GM21390 (cell line): Measurements from ENCODE around the gene SH2B3.

Source experiments
- ATAC-seq: cut with Tn5 transposase; IDR thresholded peaks from one replicate; pipeline ENCODE4 v1.9.1; 2021; ENCODE audit not compliant: unreplicated experiment

SH2B3 gene

DNA sequence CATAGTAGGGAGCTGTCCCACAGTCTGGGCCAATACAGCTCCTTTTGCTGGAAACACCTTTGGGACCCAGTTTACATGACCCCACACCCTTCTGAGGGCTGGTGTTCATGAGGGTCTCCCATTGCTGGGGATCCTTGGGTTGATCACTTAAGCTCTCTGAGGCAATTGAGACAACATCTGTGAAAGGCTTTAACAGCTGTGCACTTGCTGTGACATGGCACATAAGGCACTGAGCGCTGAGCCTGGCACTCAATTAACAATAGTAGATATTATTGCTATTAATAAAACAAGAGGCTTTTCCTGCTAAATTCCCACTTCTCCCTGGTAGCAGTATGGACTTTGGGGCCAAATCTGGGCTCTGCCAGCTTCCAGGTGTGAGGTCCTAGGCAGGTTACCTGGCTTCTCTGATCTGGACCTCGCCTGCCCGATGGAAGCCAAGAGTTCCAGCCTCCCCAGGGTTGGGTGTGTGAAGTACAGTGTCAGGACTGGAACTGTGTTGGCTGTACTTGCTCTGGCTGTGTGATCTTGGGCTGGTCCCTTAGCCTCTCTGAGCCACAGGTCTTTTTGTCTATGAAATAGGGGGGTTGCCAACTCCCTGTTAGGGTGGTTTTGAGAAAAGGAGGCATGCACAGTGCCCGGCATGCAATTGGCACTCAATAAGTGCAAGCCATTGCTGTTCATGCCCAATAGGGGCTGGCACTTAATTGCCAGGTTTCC, 3.1 kb downstream of the SH2B3 start:
- ATAC-seq, result no peak

GRCh38 chr12:111409403-111409779, 3.7 kb downstream of the SH2B3 start:
- ATAC-seq, result no peak

GRCh38 chr12:111409780-111410430, 4.2 kb downstream of the SH2B3 start:
- no peak for ATAC-seq

DNA sequence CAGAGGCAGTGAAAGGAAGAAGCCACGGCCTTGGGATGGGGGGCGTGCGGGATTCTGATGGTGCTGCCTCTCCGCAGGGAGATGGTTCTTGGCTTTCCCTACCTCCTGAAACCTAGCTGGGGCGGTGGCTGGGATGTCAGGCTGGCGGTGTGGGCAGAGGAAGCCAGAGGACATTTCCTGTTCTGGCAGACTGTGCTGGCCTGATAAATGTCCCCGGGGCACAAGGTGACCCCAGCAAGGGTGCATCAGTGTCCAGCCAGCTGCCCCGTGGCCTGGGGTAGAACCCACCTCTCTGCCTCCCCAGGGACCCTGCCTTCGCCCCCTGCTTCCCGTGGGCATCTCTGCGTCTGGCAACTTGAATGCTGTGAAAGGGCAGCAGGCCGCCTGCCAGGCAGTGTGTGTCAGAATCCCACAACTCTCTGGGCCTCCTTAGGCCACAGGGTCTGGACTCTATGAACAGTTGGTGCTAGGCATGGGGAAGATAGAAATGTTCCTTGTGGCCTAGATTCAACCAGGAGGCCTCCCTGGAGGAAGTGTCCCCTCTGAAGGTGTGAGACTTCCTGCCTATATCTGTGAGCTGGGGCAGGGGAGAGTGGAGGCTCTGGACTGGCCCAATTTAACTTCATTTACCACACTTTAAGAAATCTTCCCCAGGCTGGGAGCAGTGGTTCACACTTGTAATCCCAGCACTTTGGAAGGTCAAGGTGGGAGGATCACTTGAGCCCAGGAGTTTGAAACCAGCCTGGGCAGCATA, 4.9 kb downstream of the SH2B3 start:
- no peak for ATAC-seq

GRCh38 chr12:111411185-111411764, 5.6 kb downstream of the SH2B3 start:
- ATAC-seq, result no peak

DNA sequence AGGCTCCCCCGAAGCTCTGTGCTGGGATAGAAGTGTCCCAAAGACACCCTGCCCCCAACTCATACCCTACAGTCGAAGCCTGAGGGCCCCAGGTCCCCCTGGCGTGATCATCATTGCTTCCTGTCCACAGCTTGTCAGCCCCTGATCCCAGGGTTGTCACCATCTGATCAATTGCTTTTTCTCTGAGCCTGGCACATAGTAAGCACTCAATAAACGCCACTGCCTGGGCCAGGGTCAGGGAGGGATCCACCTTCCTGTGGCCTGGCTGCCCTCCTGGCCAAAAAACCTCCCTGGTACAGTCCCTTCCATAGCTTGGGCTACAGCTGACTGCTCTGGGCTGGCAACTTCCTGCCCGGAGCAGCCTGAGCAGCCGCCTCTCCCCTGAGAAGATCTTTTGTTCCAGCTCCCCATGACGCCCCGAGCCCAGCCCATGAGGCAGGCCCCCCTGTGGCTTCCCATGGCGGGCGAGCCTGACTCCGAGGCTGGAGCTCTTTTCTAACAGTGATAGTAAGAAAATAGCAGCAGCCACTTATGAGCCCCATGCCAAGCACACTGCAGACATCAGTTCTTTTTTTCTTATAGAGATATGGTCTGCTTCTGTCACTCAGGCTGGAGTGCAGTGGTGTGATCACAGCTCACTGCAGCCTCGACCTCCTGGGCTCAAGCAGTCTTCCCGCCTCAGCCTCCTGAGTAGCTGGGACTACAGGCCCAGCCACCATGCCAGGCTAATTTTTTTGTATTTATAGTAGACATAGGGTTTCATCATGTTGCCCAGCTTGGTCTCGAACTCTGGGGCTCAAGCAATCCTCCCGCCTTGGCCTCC, 6.5 kb downstream of the SH2B3 start:
- no peak for ATAC-seq

GRCh38 chr12:111412830-111413441, 7.2 kb downstream of the SH2B3 start:
- no peak for ATAC-seq

DNA sequence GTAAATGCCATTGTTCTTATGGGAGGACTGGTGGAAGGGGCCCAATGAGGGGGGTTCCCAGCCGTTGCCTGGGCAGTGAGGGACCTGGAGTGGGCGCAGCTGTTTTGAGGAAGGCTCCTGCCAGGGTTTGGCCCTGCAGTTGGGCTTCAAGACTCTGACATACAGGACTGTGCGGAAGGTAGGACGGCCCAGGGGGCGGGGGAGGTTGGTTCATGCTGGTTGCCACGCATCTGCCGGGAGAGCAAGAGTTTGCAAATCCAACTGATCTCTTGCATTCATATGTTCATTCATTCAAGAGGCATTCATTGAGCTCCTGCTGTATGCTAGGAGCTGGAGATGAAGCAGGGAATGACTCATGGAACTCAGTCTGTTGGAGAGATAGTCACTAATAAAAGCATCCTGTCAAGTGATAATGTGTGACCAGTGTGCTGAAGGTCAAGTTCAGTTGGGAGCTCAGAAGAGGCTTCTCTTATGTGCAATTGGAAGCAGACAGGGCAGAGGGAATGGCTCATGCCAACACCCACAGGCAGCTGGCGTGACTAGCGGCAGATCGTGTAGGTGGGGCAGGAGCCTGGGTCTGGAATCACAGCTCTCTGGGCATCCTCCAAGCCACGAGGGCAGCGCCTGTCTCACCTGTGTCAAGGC, 7.8 kb downstream of the SH2B3 start:
- no peak for ATAC-seq

- ATAC-seq, result no peak
These were observed 9.1 kb downstream of the SH2B3 start for GRCh38 chr12:111414711-111415252.

DNA sequence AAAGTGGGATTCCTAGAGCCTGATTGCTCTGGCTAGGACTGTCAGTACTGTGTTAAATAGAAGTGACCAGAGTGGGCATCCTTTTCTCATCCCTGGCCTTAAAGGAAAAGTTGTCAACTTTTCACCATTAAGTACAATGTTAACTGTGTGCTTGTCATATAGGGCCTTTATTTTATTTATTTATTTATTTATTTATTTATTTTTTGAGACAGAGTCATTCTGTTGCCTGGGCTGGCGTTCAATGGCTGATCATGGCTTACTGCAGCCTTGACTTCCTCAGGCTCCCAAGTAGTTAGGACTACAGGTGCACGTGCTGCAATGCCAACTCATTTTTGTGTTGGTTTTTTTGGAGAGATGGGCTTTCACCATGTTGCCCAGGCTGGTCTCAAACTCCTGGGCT, 11.6 kb downstream of the SH2B3 start:
- ATAC-seq, result no peak

DNA sequence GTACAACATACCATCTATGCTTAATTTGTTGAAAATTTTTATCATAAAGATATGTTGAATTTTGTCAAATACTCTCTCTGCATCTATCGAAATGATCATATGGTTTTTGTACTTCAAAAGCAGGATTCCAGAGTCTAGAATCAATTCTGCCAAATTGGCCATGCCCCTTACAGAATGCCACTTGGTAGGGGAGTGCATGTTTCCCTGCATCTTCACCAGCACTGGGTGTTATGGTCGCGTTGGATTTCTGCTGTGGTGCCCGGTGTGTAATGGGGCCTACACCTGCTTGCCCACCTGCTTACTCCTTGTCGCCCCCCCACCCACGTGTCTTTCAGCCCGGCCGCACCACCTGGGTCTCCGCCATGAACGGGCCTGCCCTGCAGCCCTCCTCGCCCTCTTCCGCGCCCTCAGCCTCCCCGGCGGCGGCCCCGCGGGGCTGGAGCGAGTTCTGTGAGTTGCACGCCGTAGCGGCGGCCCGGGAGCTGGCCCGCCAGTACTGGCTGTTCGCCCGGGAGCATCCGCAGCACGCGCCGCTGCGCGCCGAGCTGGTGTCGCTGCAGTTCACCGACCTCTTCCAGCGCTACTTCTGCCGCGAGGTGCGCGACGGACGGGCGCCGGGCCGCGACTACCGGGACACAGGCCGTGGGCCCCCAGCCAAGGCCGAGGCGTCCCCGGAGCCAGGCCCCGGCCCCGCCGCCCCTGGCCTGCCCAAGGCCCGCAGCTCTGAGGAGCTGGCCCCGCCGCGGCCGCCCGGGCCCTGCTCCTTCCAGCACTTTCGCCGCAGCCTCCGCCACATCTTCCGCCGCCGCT, 12.3 kb downstream of the SH2B3 start:
- ATAC-seq, result no peak

DNA sequence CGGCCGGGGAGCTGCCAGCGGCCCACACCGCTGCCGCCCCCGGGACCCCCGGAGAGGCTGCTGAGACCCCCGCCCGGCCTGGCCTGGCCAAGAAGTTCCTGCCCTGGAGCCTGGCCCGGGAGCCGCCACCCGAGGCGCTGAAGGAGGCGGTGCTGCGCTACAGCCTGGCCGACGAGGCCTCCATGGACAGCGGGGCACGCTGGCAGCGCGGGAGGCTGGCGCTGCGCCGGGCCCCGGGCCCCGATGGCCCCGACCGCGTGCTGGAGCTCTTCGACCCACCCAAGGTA, 12.8 kb downstream of the SH2B3 start:
- ATAC-seq, result no peak

GRCh38 chr12:111419784-111420183, 14.1 kb downstream of the SH2B3 start:
- no peak for ATAC-seq

GRCh38 chr12:111420494-111420893, 14.8 kb downstream of the SH2B3 start:
- ATAC-seq, result no peak

DNA sequence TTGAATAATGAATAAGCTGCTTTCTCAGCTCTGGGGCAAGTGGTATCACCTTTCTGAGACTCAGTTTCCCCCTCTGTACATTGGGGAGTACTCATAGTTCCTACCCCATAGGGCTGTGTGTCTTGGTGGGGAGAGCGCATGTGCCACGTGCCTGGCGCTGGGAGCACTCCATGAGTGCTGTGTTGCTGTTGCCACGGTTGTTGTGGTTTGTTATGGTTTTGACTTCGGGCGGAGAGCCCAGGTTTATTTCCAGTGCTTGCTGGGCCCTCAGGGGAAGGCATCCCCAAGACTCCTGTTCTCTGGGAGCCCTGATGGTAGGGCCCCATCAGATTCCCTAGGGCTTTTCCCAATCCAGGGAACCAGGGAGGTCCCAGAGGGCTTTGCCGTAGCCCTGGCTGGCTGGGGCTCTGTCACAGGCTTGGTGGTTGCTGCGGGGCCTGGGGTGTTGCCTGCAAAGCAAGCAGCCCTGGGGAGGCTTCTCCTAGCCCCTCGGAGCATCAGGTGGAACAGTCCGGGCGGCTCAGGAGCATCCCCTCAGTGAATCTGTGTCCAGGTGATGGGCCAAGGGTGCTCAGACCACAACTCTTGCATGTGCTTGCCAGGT, 18.6 kb downstream of the SH2B3 start:
- no peak for ATAC-seq

- no peak for ATAC-seq
These were observed 19.1 kb downstream of the SH2B3 start for GRCh38 chr12:111424793-111425251.

GRCh38 chr12:111425655-111426054, 19.9 kb downstream of the SH2B3 start:
- no peak for ATAC-seq

- no peak for ATAC-seq
These were observed 20.8 kb downstream of the SH2B3 start for GRCh38 chr12:111426344-111427185.
